HG02884 (cell line): Measurements from ENCODE around the gene SRBD1.

Experiments
- ATAC-seq: cut with Tn5 transposase; IDR thresholded peaks from one replicate; pipeline ENCODE4 v1.9.1; 2021; ENCODE audit warnings: mild to moderate bottlenecking, moderate library complexity; ENCODE audit not compliant: unreplicated experiment

Gene SRBD1

GRCh38 chr2:45596761-45597160, 14.3 kb downstream of the SRBD1 start:
- no peak for ATAC-seq

- no peak for ATAC-seq
Observed at GRCh38 chr2:45595721-45596435, 15.2 kb downstream of the SRBD1 start.

- no peak for ATAC-seq
Observed at GRCh38 chr2:45591073-45591472, 20.0 kb downstream of the SRBD1 start.

- ATAC-seq = no peak
Observed at GRCh38 chr2:45588158-45588829, 22.8 kb downstream of the SRBD1 start.

- no peak for ATAC-seq
Observed at GRCh38 chr2:45586600-45586999, 24.5 kb downstream of the SRBD1 start.

- no peak for ATAC-seq
Observed at GRCh38 chr2:45585267-45585861, 25.7 kb downstream of the SRBD1 start.

- ATAC-seq = no peak
Observed at GRCh38 chr2:45583977-45584376, 27.1 kb downstream of the SRBD1 start.

GRCh38 chr2:45582522-45582921, 28.5 kb downstream of the SRBD1 start:
- no peak for ATAC-seq

- ATAC-seq = no peak
Observed at GRCh38 chr2:45578056-45578843, 32.8 kb downstream of the SRBD1 start.

- ATAC-seq = no peak
Observed at GRCh38 chr2:45577441-45577840, 33.6 kb downstream of the SRBD1 start.

- no peak for ATAC-seq
Observed at GRCh38 chr2:45575881-45576280, 35.2 kb downstream of the SRBD1 start.

GRCh38 chr2:45572979-45573378, 38.1 kb downstream of the SRBD1 start:
- ATAC-seq = no peak

GRCh38 chr2:45571940-45572339, 39.1 kb downstream of the SRBD1 start:
- no peak for ATAC-seq

- ATAC-seq = no peak
Observed at GRCh38 chr2:45570671-45571334, 40.3 kb downstream of the SRBD1 start.

GRCh38 chr2:45568935-45569334, 42.1 kb downstream of the SRBD1 start:
- no peak for ATAC-seq

GRCh38 chr2:45567974-45568789, 42.9 kb downstream of the SRBD1 start:
- ATAC-seq = peak; percentile 97

- no peak for ATAC-seq
Observed at GRCh38 chr2:45567288-45567963, 43.6 kb downstream of the SRBD1 start.

- ATAC-seq = no peak
Observed at GRCh38 chr2:45559436-45559835, 51.6 kb downstream of the SRBD1 start.

- no peak for ATAC-seq
Observed at GRCh38 chr2:45554742-45555140, 56.3 kb downstream of the SRBD1 start.
